GM21367 (cell line): ENCODE results near the gene RHOXF2B.
A peak's percentile ranks its signal among the peaks of the same experiment; 100 is the strongest.
"Not testable (repeated sequence)": the region's sequence is repeated elsewhere in the genome, so short reads cannot be mapped to it uniquely, and the experiment has no call there.

Experiments used
- ATAC-seq: cut with Tn5 transposase; IDR thresholded peaks from one replicate; pipeline ENCODE4 v1.9.1; 2021; ENCODE audit not compliant: unreplicated experiment

The RHOXF2B gene

DNA sequence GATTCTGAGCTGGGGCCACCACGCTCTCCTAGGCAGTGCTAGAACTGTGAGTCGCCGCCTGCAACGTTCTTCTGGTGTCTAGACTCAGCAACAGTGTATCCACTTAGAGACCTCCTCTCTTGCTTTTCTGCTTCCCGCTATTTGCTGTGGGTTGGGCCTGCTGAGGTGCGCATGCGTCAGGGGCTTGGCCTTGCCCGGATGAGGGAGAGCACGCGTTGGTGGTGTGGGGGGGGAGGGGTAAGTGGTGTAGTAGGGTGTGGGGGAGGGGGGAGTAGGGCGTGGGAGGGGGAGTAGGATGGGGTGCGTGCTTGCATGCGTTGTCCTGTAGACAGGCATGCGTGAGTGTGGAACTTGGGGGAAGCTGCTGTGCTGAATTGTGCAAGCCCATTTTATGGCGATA, at the start of gene RHOXF2B:
RHOXF2B (minus strand) TSS at position 101 of the 400 bp plus-strand sequence. CDS start 138 bp downstream, outside the sequence.
- not testable (repeated sequence) for ATAC-seq

GRCh38 chrX:120125444-120125843, 48.0 kb upstream of the RHOXF2B start:
- no peak for ATAC-seq

DNA sequence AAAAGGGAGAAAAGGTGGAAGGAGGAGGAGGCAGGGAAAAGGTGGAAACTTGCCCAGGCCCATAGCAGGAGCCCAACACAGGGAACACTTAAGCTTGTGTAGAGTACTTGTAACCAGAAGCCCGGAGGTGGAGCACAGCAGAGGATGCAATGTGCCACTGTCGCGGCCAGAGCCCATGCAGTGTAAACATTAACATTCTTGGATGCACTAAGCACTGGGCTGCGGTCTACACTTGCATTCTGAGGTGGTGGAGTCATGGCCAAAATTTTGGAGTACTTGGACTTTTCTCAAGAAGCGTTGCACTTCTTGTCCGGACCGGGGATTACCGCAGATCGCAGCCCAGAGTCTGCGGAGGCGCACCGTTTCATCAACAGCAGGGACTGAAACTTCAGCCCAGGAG, 42.7 kb upstream of the RHOXF2B start:
- ATAC-seq: no peak

DNA sequence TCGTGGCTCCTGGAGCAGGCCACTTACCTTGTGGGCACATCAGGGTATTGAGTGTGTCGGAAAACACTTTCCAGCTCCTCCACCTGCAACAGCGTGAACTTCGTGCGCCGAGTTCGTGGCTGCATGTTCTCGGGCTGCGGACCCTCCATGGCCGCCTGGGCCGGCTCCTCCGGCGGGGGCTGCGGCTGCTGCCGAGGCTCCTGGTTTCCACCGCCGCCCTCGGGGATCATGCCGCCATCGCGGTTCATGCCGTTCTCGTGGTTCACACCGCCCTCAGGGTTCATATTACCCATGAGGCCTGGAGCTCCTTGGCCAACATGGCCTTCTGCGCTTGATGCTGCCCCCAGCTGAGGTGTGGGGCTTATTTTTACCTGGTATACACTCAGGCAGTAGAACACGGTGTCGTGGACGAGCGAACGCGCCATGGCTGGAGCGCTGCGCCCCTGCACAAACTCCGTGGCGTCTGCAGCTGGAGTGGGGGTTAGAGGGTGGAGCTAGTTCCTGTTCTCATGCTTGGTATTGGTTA, 38.0 kb upstream of the RHOXF2B start, which contains the start of gene RHOXF1:
RHOXF1 (minus strand) TSS at position 476 of the 526 bp plus-strand sequence; CDS start at position 425, 51 bp downstream.
- no peak for ATAC-seq

GRCh38 chrX:120111611-120112010, 34.1 kb upstream of the RHOXF2B start:
- no peak for ATAC-seq

DNA sequence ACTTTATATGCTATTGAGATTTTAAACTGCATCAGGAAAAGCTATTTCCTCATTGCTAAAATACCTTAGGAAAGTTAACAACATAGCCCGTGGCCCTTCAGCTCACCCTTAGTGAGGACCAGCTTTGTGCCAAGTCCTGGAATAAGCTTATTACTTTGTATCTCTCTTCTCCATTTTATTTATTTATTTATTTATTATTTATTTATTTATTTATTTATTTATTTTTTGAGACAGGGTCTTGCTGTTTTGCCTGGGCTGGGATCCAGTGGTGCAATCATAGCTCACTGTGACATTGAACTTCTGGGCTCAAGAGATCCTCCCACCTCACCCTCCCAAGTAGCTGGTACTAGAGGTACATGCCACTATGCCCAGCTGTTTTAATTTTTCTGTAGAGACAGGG, 31.9 kb upstream of the RHOXF2B start:
- no peak for ATAC-seq

- not testable (repeated sequence) for ATAC-seq
These were observed 27.2 kb upstream of the RHOXF2B start for GRCh38 chrX:120104707-120105106.

- not testable (repeated sequence) for ATAC-seq
These were observed 23.6 kb upstream of the RHOXF2B start for GRCh38 chrX:120101057-120101456.

GRCh38 chrX:120090208-120090607, 12.7 kb upstream of the RHOXF2B start:
- no peak for ATAC-seq

DNA sequence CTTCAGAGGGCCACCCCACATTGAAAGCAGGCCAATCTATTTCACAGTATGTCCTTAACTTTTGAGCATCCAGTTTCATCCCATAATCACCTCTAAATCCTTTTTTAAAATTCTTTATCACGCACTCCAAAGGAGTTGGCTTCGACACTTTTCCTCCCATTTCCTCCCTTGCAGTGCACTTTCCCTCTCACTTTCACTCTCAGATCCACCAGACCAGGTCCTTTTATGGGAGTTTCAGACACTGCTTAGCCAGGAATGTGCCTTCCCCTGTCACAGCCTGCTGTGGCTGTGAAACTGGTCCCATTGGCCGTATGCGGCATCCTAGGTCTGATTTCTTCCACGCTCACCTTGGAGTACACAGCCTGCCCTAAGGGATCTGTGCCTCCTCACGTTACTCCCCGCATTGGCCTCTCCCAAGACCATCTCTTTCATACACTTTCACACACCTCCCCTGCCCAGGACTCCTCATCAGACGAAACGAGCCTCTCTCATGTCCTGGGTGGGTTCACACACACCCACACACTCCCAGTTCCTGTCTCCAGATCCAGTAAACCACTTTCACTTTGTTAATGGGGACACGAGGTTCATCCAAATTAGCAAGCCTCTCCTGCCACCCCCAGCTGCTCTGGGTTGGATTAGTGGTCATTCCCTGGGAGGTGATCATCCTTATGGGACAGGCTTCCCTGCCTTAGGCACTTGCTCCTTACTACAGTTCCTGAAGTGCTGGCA, 10.0 kb upstream of the RHOXF2B start:
- no peak for ATAC-seq

- ATAC-seq: not testable (repeated sequence)
These were observed 8.2 kb upstream of the RHOXF2B start for GRCh38 chrX:120085553-120086185.

DNA sequence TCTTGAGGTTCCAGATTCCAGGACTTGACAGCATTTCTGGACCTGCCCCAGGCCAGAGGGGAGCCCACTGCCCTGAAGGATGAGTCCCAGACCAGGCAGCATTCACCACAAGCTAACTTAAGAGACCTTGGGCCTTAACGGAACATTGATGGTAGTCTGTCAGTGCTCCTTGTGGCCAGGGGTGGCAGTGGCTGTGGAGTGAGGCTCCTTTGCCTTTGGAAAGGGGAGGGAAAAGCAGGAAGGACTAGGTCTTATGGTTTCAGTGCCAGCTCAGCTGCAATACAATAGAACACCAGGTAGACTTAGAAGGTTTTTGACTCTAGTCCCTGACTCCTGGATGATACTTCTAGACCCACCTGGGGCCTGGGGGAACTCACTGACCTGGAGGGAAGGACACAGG, 11.3 kb downstream of the RHOXF2B start:
- not testable (repeated sequence) for ATAC-seq

- not testable (repeated sequence) for ATAC-seq
These were observed 34.8 kb downstream of the RHOXF2B start for GRCh38 chrX:120042712-120043111.

- ATAC-seq: peak; percentile 91
These were observed 35.2 kb downstream of the RHOXF2B start for GRCh38 chrX:120042247-120042646.

- not testable (repeated sequence) for ATAC-seq
These were observed 37.3 kb downstream of the RHOXF2B start for GRCh38 chrX:120040176-120040575.

DNA sequence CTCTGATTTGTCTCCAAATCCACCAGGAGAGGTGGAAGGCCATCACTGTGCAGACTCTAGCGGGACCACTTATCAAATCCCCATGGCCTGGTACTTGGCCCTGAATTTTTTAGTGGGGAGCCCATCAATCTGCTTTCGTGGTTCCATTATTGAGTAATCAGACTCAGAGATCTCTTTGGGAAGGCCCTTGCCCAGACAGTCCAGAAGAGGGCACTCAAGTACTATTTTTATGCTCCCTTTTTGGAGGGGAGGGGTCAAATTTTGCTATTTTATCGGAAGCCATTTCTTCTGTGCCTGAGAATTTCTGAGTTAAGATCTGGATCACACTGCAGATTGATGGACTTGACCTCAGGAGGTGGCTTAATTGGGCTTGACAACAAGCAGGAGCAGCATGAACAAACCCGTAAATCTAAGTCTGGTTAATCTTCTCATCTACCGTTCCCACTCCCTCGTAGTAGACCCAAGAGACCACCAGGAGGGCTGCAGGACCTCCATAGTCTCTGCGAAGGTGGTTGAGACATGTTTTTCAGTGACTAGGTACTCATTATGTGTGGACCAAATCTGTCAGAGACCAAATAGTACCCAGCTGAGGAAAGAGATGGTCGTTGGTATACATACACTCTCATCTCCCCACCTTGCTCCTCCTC, 38.3 kb downstream of the RHOXF2B start:
- not testable (repeated sequence) for ATAC-seq

- ATAC-seq: no peak
These were observed 40.8 kb downstream of the RHOXF2B start for GRCh38 chrX:120036704-120037103.

- ATAC-seq: peak; percentile 73
These were observed 41.8 kb downstream of the RHOXF2B start for GRCh38 chrX:120035522-120036309.

GRCh38 chrX:120029354-120029753, 48.1 kb downstream of the RHOXF2B start:
- no peak for ATAC-seq

GRCh38 chrX:120023259-120023658, 54.2 kb downstream of the RHOXF2B start:
- ATAC-seq: no peak

DNA sequence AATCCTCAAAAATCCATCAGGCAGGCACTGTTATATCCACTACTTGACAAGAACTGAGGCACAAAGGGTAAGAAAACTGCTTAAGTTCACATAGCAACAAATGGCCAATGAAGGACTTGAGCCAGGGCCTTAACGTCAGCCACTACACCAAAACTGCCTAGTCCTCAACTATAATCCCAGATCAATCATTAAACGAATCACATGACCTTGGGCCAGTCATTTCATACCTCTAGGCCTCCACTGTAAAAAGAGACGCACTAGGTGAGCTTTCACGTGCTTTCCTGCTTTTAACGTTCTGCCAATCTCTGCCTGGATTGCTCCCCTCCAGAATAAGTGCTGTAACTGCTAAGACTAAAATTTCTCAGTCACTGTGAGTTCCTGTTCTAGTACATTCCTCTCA, 54.7 kb downstream of the RHOXF2B start:
- ATAC-seq: no peak
